ENCODE results near the gene XKR7.

DNA sequence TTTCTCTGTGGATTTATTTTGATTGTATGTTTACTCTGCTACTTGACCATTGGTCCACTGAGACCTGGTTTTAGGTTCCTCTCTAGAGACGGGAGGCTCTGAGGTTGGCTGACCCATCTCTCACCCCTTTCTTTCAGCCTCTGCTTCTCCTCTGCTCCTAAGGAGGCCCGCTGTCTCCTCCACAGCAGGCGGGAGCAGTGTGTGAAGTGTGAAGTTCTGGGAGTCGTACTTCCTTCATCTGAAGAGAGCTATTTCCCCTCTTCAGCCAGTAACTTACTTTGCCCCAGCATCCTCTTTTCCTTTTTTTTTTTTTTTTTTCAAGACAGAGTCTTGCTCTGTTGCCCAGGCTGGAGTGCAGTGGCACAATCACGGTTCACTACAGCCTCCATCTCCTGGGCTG is 37.2 kb upstream of the XKR7 start:
- TF ChIP-seq, protein P1, sequence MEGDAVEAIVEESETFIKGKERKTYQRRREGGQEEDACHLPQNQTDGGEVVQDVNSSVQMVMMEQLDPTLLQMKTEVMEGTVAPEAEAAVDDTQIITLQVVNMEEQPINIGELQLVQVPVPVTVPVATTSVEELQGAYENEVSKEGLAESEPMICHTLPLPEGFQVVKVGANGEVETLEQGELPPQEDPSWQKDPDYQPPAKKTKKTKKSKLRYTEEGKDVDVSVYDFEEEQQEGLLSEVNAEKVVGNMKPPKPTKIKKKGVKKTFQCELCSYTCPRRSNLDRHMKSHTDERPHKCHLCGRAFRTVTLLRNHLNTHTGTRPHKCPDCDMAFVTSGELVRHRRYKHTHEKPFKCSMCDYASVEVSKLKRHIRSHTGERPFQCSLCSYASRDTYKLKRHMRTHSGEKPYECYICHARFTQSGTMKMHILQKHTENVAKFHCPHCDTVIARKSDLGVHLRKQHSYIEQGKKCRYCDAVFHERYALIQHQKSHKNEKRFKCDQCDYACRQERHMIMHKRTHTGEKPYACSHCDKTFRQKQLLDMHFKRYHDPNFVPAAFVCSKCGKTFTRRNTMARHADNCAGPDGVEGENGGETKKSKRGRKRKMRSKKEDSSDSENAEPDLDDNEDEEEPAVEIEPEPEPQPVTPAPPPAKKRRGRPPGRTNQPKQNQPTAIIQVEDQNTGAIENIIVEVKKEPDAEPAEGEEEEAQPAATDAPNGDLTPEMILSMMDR (IDR thresholded peaks at IDR 0.05) = no peak
- no peak for TF ChIP-seq POLR2A (IDR thresholded peaks at IDR 0.05)

All from right lobe of liver (tissue), 4 donors.